Fibroblast of lung (primary cell): ENCODE data around the gene RBM22. TPM values are rescaled to one million over a fixed set of nuclear protein-coding genes. Genes with fewer than 3 reads are reported as not detected.

Source experiments
- DNase-seq, 2 donors: peaks; one replicate each; pipeline versions ENCODE4 v3.0.0 to v3.0.0-alpha.2; 2010; ENCODE audit warnings: low read depth in 2 of 2
- H2AFZ ChIP-seq: 2 replicates; pipeline ENCODE4 v1.5.1; 2012; ENCODE audit warnings: low read length, control low read depth, inconsistent platforms
- H3K27ac ChIP-seq: 2 replicates; pipeline ENCODE4 v1.5.1; 2011; ENCODE audit warnings: low read length, control low read depth; ENCODE audit not compliant: insufficient read depth
- H3K27me3 ChIP-seq: 2 replicates; pipeline ENCODE4 v1.5.1; 2011; ENCODE audit warnings: mild to moderate bottlenecking, low read length; ENCODE audit not compliant: control insufficient read depth, insufficient read depth
- H3K36me3 ChIP-seq: 2 replicates; pipeline ENCODE4 v1.5.1; 2011; ENCODE audit warnings: low read length; ENCODE audit not compliant: control insufficient read depth, insufficient read depth
- H3K4me1 ChIP-seq: 2 replicates; pipeline ENCODE4 v1.5.1; 2011; ENCODE audit warnings: low read length; ENCODE audit not compliant: control insufficient read depth, insufficient read depth; ENCODE audit errors: extremely low read depth
- H3K4me2 ChIP-seq: 2 replicates; pipeline ENCODE4 v1.5.1; 2011; ENCODE audit warnings: low read length, control low read depth; ENCODE audit not compliant: insufficient read depth; ENCODE audit errors: extremely low read depth
- H3K4me3 ChIP-seq, 4 experiments: fragments of 200-600 bp in 1 of 4; sonication (generic) in 1 of 4; replicated peaks in 1 of 4; 2 replicates each; pipeline ENCODE4 v1.5.1; 2011 to 2016; ENCODE audit warnings: low read length in 4 of 4, low read depth in 3 of 4, mild to moderate bottlenecking in 3 of 4, control low read depth in 2 of 4, inconsistent platforms in 1 of 4, mixed read lengths in 1 of 4; ENCODE audit not compliant: insufficient read depth in 1 of 4; ENCODE audit errors: control extremely low read depth in 1 of 4
- H3K79me2 ChIP-seq: 2 replicates; pipeline ENCODE4 v1.5.1; 2012; ENCODE audit warnings: mild to moderate bottlenecking, low read length, inconsistent platforms; ENCODE audit not compliant: control insufficient read depth, insufficient read depth
- H3K9ac ChIP-seq: 2 replicates; pipeline ENCODE4 v1.5.1; 2011; ENCODE audit warnings: mild to moderate bottlenecking, low read length, control low read depth; ENCODE audit not compliant: insufficient read depth
- H3K9me3 ChIP-seq: 2 replicates; pipeline ENCODE4 v1.5.1; 2012; ENCODE audit warnings: low read depth, low read length; ENCODE audit not compliant: control insufficient read depth, insufficient read depth
- H4K20me1 ChIP-seq: 2 replicates; pipeline ENCODE4 v1.5.1; 2011; ENCODE audit warnings: low read length; ENCODE audit not compliant: control insufficient read depth, insufficient read depth; ENCODE audit errors: extremely low read depth
- EZH2 ChIP-seq: IDR thresholded peaks from 2 replicates; pipeline ENCODE4 v1.5.1; 2012; ENCODE audit warnings: low read length, control low read depth, mild to moderate bottlenecking; ENCODE audit errors: missing control alignments
- polyA plus RNA-seq, 2 donors: library from polyadenylated mRNA; depleted of rRNA in 1 of 2; stranded (reverse) in 1 of 2; unstranded in 1 of 2; fragments of >200 nt; gene quantifications; 2 replicates each; pipeline ENCODE4 v1.2.1, GENCODE V29; 2011 to 2012; ENCODE audit warnings: missing spikeins in 1 of 2
- total RNA-seq: library from RNA; depleted of rRNA; stranded (reverse); fragments of >200 nt; gene quantifications from 2 replicates; pipeline ENCODE4 v1.2.1, GENCODE V29; 2014
- TF ChIP-seq, protein P1 (sequence below), 2 donors: IDR thresholded peaks in 1 of 2; conservative IDR thresholded peaks in 1 of 2; 1 replicate in 1 of 2; 2 replicates in 1 of 2; pipeline ENCODE4 v1.5.1; 2011 to 2012; ENCODE audit warnings: low read length in 2 of 2, control low read depth in 1 of 2, inconsistent platforms in 1 of 2, low read depth in 1 of 2, mild to moderate bottlenecking in 1 of 2

Gene RBM22
- total and polyA plus RNA-seq, 2 donors (not counting 1 experiment from before 2014, with no cell fraction given), result 15.4 to 36.7 TPM

DNA sequence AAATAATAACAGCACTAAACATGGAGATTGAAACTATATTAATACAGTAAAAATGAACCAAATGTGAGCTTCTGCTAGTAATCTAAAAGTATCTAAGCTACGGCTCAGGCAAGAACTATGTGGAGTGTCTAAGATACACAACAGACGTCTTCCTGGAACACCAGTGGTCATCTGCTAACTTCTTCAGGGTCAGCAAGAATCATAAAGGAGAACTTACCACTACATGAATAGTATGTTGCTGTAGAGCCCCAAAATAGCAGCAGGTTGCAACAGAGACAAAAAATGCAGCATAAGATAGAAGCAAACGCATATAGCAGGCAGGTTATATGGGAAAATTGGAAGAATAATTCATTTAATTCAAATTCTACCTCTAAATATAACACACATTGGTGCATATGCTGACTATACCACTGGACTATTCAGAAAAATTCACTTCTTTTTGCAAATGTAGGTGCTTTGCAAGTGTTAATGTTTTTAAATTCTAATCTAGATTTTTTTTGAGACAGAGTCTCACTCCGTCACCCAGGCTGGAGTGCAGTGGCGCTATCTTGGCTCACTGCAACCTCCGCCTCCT lies 30.9 kb upstream of the RBM22 start:
- H3K36me3 ChIP-seq, result peaks cover 11% of the 10 kb centered on the region
- H3K9ac ChIP-seq, result no peak overlapping the region
- H3K27me3 ChIP-seq, result no peaks in the 10 kb centered on the region
- no peak overlapping the region for H3K4me3 ChIP-seq
- H3K79me2 ChIP-seq, result peaks cover 20% of the 10 kb centered on the region
- TF ChIP-seq, protein P1, sequence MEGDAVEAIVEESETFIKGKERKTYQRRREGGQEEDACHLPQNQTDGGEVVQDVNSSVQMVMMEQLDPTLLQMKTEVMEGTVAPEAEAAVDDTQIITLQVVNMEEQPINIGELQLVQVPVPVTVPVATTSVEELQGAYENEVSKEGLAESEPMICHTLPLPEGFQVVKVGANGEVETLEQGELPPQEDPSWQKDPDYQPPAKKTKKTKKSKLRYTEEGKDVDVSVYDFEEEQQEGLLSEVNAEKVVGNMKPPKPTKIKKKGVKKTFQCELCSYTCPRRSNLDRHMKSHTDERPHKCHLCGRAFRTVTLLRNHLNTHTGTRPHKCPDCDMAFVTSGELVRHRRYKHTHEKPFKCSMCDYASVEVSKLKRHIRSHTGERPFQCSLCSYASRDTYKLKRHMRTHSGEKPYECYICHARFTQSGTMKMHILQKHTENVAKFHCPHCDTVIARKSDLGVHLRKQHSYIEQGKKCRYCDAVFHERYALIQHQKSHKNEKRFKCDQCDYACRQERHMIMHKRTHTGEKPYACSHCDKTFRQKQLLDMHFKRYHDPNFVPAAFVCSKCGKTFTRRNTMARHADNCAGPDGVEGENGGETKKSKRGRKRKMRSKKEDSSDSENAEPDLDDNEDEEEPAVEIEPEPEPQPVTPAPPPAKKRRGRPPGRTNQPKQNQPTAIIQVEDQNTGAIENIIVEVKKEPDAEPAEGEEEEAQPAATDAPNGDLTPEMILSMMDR (conservative IDR thresholded peaks at IDR 0.05 in 1 of 2, IDR thresholded peaks at IDR 0.05 in 1 of 2; ENCODE audit: low read depth in 1 of 2, low read length in 2 of 2), result no peak
- H3K4me1 ChIP-seq, result no peaks in the 10 kb centered on the region
- no peak overlapping the region for H3K4me2 ChIP-seq
- H3K27ac ChIP-seq, result no peak overlapping the region
- no peaks in the 10 kb centered on the region for H3K9me3 ChIP-seq
- no peaks in the 10 kb centered on the region for H4K20me1 ChIP-seq
- H2AFZ ChIP-seq, result no peak overlapping the region
- no peak for DNase-seq

DNA sequence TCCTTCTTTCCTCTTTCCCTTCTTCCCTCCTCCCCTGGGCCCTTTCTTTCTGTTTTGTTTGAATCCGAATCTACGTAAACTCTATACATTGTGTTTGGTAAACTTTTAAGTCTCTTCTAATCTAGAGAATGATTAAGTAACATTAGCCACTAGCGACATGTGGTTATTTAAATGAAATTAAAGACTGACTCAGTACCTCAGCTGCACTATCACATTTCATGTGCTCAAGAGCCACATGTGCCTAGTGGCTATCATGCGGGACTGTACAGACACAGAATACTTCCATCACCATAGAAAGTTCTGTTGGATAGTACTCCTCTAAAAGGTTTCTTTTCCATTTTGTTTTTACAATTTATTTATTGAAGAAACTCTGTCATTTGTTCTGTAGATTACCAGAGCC lies 29.0 kb upstream of the RBM22 start:
- Histone ChIP-seq H3K27me3 (no peaks in the 10 kb centered on the region), H2AFZ (no peak overlapping the region), H3K9me3 (no peaks in the 10 kb centered on the region), H3K4me2 (no peak overlapping the region), H3K79me2 (peaks cover 8% of the 10 kb centered on the region), H3K9ac (no peak overlapping the region), H3K27ac (no peak overlapping the region), H3K4me1 (no peaks in the 10 kb centered on the region), H3K36me3 (peaks cover 11% of the 10 kb centered on the region), H4K20me1 (no peaks in the 10 kb centered on the region), H3K4me3 (no peak overlapping the region)
- TF ChIP-seq, protein P1 (conservative IDR thresholded peaks at IDR 0.05 in 1 of 2, IDR thresholded peaks at IDR 0.05 in 1 of 2; ENCODE audit: low read depth in 1 of 2, low read length in 2 of 2), result no peak
- TF ChIP-seq EZH2, result no peak
- DNase-seq, result peak in 1 of 2 donors; percentile 8

DNA sequence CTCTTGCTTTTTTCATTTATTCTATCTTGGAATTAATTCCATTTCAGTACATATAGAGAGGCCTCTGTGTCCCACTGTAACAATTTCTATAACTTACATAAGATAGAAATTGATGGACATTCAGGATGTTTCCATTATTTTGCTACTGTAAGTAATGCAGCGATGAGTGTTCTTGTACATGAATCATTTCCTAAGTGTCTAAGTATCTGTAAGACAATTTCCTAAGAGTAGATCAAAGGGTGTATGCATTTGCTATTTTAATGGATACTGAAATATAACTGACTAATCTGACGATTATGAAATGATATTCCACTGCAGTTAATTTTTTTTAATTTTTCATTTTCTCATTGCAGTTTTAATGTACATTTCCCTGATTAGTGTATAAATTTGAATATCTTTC lies 23.0 kb upstream of the RBM22 start:
- H3K9ac ChIP-seq, result no peak overlapping the region
- H3K36me3 ChIP-seq, result peaks cover 3% of the 10 kb centered on the region
- no peaks in the 10 kb centered on the region for H3K4me1 ChIP-seq
- H2AFZ ChIP-seq, result no peak overlapping the region
- no peak overlapping the region for H3K4me2 ChIP-seq
- H3K79me2 ChIP-seq, result no peaks in the 10 kb centered on the region
- H3K27me3 ChIP-seq, result no peaks in the 10 kb centered on the region
- no peaks in the 10 kb centered on the region for H3K9me3 ChIP-seq
- no peaks in the 10 kb centered on the region for H4K20me1 ChIP-seq
- no peak for DNase-seq
- no peak overlapping the region for H3K27ac ChIP-seq
- no peak overlapping the region for H3K4me3 ChIP-seq
- TF ChIP-seq EZH2, result no peak
- TF ChIP-seq, protein P1 (conservative IDR thresholded peaks at IDR 0.05 in 1 of 2, IDR thresholded peaks at IDR 0.05 in 1 of 2; ENCODE audit: low read depth in 1 of 2, low read length in 2 of 2), result no peak
